SK-N-SH (cell line): ENCODE measurements around the gene GRM5. TPM values are rescaled to one million over a fixed set of nuclear protein-coding genes. Genes with fewer than 3 reads are reported as not detected.

Source experiments
- CTCF ChIA-PET: fragments of 300-600, 350-600 bp; formaldehyde crosslinking; extraction: SDS; loops from one replicate; lab custom pipeline; 2021; lab: Yijun Ruan, JAX
- POLR2A ChIA-PET: fragments of 350-600 bp; sonication (Branson Sonifier 250); formaldehyde crosslinking; extraction: SDS; loops from one replicate; lab custom pipeline; 2020; ENCODE audit warnings: antibody characterized with exemption, inconsistent platforms; lab: Yijun Ruan, JAX
- DNase-seq: peaks from one replicate; pipeline ENCODE4 v3.0.0; 2012
- H2AFZ ChIP-seq: fragments of 200-600 bp; sonication (generic); 2 replicates; pipeline ENCODE4 v1.8.1; 2016; ENCODE audit warnings: antibody characterized with exemption, mild to moderate bottlenecking, low read depth
- H3F3A ChIP-seq: fragments of 200-600 bp; sonication (generic); replicated peaks from 2 replicates; pipeline ENCODE3; 2016; ENCODE audit warnings: antibody characterized with exemption, mild to moderate bottlenecking; ENCODE audit not compliant: insufficient read depth
- H3K27ac ChIP-seq, 2 experiments: fragments of 200-500 bp in 1 of 2; fragments of 200-600 bp in 1 of 2; sonication (Bioruptor generic) in 1 of 2; sonication (generic), shearing (Covaris generic) in 1 of 2; 2 replicates each; pipeline versions ENCODE4 v1.5.1 to v1.6.1; 2014 to 2016; ENCODE audit warnings: low read depth in 2 of 2, inconsistent platforms in 1 of 2, low read length in 1 of 2, mild to moderate bottlenecking in 1 of 2, mixed read lengths in 1 of 2
- H3K27me3 ChIP-seq: fragments of 200-600 bp; sonication (generic), shearing (Covaris generic); 2 replicates; pipeline ENCODE4 v1.6.1; 2016; ENCODE audit warnings: mixed run types; ENCODE audit not compliant: insufficient read depth
- H3K36me3 ChIP-seq, 2 experiments: fragments of 200-500 bp in 1 of 2; fragments of 200-600 bp in 1 of 2; sonication (Bioruptor generic) in 1 of 2; sonication (generic) in 1 of 2; replicated peaks in 1 of 2; 2 replicates each; pipeline versions ENCODE3 to v1.5.1; 2014 to 2016; ENCODE audit warnings: low read length in 1 of 2, mild to moderate bottlenecking in 1 of 2; ENCODE audit not compliant: insufficient read depth in 2 of 2, control insufficient read depth in 1 of 2
- H3K4me1 ChIP-seq, 2 experiments: fragments of 200-500 bp in 1 of 2; fragments of 200-600 bp in 1 of 2; sonication (Bioruptor generic) in 1 of 2; sonication (generic), shearing (Covaris generic) in 1 of 2; 2 replicates each; pipeline versions ENCODE4 v1.5.1 to v1.6.1; 2014 to 2016; ENCODE audit warnings: low read depth in 1 of 2, low read length in 1 of 2, mixed run types in 1 of 2; ENCODE audit not compliant: insufficient read depth in 2 of 2, control insufficient read depth in 1 of 2
- H3K4me2 ChIP-seq: fragments of 200-600 bp; sonication (generic), shearing (Covaris generic); 2 replicates; pipeline ENCODE4 v1.6.1; 2017; ENCODE audit warnings: mixed run types
- H3K4me3 ChIP-seq, 2 experiments: fragments of 200-500 bp in 1 of 2; fragments of 200-600 bp in 1 of 2; sonication (Bioruptor generic) in 1 of 2; sonication (generic), shearing (Covaris generic) in 1 of 2; 2 replicates each; pipeline versions ENCODE4 v1.5.1 to v1.8.1; 2014 to 2016; ENCODE audit warnings: low read depth in 2 of 2, inconsistent platforms in 1 of 2, low read length in 1 of 2, mild to moderate bottlenecking in 1 of 2, mixed read lengths in 1 of 2, moderate library complexity in 1 of 2
- H3K79me2 ChIP-seq: fragments of 200-600 bp; sonication (generic); 2 replicates; pipeline ENCODE4 v1.8.1; 2017; ENCODE audit warnings: mild to moderate bottlenecking; ENCODE audit not compliant: insufficient read depth
- H3K9ac ChIP-seq: fragments of 200-600 bp; sonication (generic); 2 replicates; pipeline ENCODE4 v1.6.1; 2017; ENCODE audit warnings: mixed run types
- H3K9me2 ChIP-seq: fragments of 200-600 bp; sonication (generic); 2 replicates; pipeline ENCODE4 v1.6.1; 2017; ENCODE audit warnings: mixed run types
- H3K9me3 ChIP-seq: fragments of 200-600 bp; sonication (generic); 2 replicates; pipeline ENCODE4 v1.6.1; 2017; ENCODE audit warnings: mixed run types, mild to moderate bottlenecking, moderate library complexity
- H4K20me1 ChIP-seq: fragments of 200-600 bp; sonication (generic); 2 replicates; pipeline ENCODE4 v1.6.1; 2017; ENCODE audit warnings: mild to moderate bottlenecking, mixed run types; ENCODE audit not compliant: insufficient read depth
- CHD2 ChIP-seq: fragments of 150-350 bp; IDR thresholded peaks from 2 replicates; pipeline ENCODE4 v1.6.1; 2018; ENCODE audit warnings: low read length; ENCODE audit not compliant: partially characterized antibody
- ELF1 ChIP-seq: IDR thresholded peaks from 2 replicates; pipeline ENCODE4 v1.4.0; 2012
- FOSL2 ChIP-seq: IDR thresholded peaks from 2 replicates; pipeline ENCODE4 v1.4.0; 2012; ENCODE audit warnings: low read depth, mild to moderate bottlenecking, moderate library complexity, borderline replicate concordance
- FOXJ3 ChIP-seq: sonication (generic); formaldehyde crosslinking; IDR thresholded peaks from 2 replicates; pipeline ENCODE4 v1.5.1; 2020; ENCODE audit warnings: mild to moderate bottlenecking, missing genetic modification reagents
- MXI1 ChIP-seq: IDR thresholded peaks from 2 replicates; pipeline ENCODE4 v1.6.1; 2012; ENCODE audit warnings: mild to moderate bottlenecking, low read depth, low read length, improper control_type of control experiment
- RAD21 ChIP-seq: IDR thresholded peaks from 2 replicates; pipeline ENCODE4 v1.6.1; 2012; ENCODE audit warnings: mild to moderate bottlenecking, low read length
- RCOR1 ChIP-seq: fragments of 150-350 bp; IDR thresholded peaks from 2 replicates; pipeline ENCODE4 v1.6.1; 2017; ENCODE audit warnings: antibody characterized with exemption, low read length
- RXRA ChIP-seq: IDR thresholded peaks from 2 replicates; pipeline ENCODE4 v1.4.0; 2012; ENCODE audit warnings: low read depth, mild to moderate bottlenecking, borderline replicate concordance
- TEAD4 ChIP-seq: IDR thresholded peaks from 2 replicates; pipeline ENCODE4 v1.4.0; 2012; ENCODE audit warnings: mild to moderate bottlenecking, borderline replicate concordance; ENCODE audit not compliant: insufficient read depth
- WGBS: methylation state at CpG from one replicate; pipeline ENCODE4 v1.1.6; 2017; ENCODE audit warnings: low lambda C conversion rate; 5-methylcytosine and 5-hydroxymethylcytosine counted together
- polyA plus RNA-seq, 3 experiments: library from polyadenylated mRNA; depleted of rRNA; stranded (reverse); fragments of >200 nt; gene quantifications; 2 replicates each; pipeline ENCODE4 v1.2.3, GENCODE V29; 2012
- TF ChIP-seq, protein P1 (sequence below): IDR thresholded peaks from 2 replicates; pipeline ENCODE4 v1.4.0; 2012; ENCODE audit warnings: low read depth
- TF ChIP-seq, protein P2 (sequence below): fragments of 200-600 bp; sonication (generic); IDR thresholded peaks from 2 replicates; pipeline ENCODE4 v1.6.1; 2017; ENCODE audit warnings: antibody characterized with exemption, mild to moderate bottlenecking, moderate library complexity
- TF ChIP-seq, protein P3 (sequence below): IDR thresholded peaks from 2 replicates; pipeline ENCODE4 v1.4.0; 2012; ENCODE audit warnings: low read depth, borderline replicate concordance
- TF ChIP-seq, protein P4 (sequence below): IDR thresholded peaks from 2 replicates; pipeline ENCODE4 v1.4.0; 2012; ENCODE audit warnings: low read depth, borderline replicate concordance

GRM5 gene
- polyA plus RNA-seq, 1 of the 3 experiments (the other 2 are of a cell fraction): not detected

DNA sequence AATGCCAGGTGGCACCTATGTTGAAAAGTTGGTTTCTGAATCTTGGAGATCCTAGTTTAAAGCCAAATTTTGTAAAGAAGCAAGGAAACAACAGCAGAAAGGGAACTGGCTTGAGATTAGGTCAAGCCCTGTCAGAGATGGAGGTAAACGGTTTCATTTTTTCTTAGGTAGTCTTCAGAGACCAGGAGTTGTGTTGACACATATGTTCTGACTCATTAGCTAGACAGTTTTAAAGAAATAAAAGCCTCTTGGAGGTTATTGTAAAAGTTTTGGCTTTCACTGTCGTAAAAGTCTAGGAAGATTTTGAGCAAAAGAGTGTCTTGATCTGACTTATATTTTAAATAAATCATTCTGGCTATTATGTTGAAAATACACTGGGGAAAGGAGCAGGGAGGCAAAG lies 576.8 kb downstream of the GRM5 start:
- ChIA-PET CTCF (no interaction called here), POLR2A (no interaction called here)
- H3K4me2 ChIP-seq: no peak overlapping the region
- H2AFZ ChIP-seq: no peak overlapping the region
- H4K20me1 ChIP-seq: no peaks in the 10 kb centered on the region
- no peak overlapping the region for H3K9ac ChIP-seq
- no peak overlapping the region for H3K27ac ChIP-seq
- no peaks in the 10 kb centered on the region for H3K36me3 ChIP-seq
- no peaks in the 10 kb centered on the region for H3F3A ChIP-seq
- no peaks in the 10 kb centered on the region for H3K27me3 ChIP-seq
- no peak overlapping the region for H3K4me3 ChIP-seq
- TF ChIP-seq ELF1: no peak
- TF ChIP-seq, all 33 proteins: peak for 0
- H3K9me3 ChIP-seq: no peaks in the 10 kb centered on the region
- H3K9me2 ChIP-seq: no peaks in the 10 kb centered on the region
- DNase-seq: no peak
- no peaks in the 10 kb centered on the region for H3K79me2 ChIP-seq
- WGBS: 82% methylated on average over 2 of the region's 2 CpGs
- H3K4me1 ChIP-seq: no peaks in the 10 kb centered on the region; a peak in 1 of 4 replicates

DNA sequence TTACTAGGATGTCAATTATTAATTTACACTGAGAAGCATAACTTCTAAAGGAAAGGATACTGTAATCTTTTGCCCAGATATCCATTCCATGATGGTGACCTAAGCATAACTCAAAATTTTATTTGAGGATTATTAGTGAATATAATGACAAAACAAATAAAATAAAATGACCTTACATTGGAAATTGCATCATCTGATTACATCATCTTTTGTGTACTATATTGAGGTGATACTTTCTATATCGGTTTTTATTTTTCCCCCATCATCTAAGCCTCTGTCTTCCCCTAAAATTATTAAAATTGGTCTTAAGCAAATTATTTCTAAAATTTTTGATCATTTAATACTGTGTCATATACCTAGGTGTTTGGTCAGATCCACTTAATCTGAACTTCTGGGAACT lies 578.1 kb downstream of the GRM5 start:
- Histone ChIP-seq H4K20me1 (no peaks in the 10 kb centered on the region), H3F3A (no peaks in the 10 kb centered on the region), H3K27me3 (no peaks in the 10 kb centered on the region), H2AFZ (no peak overlapping the region), H3K4me3 (no peak overlapping the region), H3K4me2 (no peak overlapping the region), H3K79me2 (no peaks in the 10 kb centered on the region), H3K9me2 (no peaks in the 10 kb centered on the region), H3K27ac (no peak overlapping the region), H3K9ac (no peak overlapping the region), H3K36me3 (no peaks in the 10 kb centered on the region), H3K9me3 (no peaks in the 10 kb centered on the region), H3K4me1 (peaks cover 0 to 6% of the 10 kb centered on the region in 2 experiments; a peak in 2 of 4 replicates)
- POLR2A ChIA-PET: no interaction called here
- CTCF ChIA-PET: no interaction called here
- no peak for DNase-seq
- TF ChIP-seq TEAD4 (no peak), RCOR1 (no peak), CHD2 (no peak), RXRA (no peak), ELF1 (no peak), RAD21 (no peak), MXI1 (no peak), FOXJ3 (CRISPR knock-in tag) (no peak), FOSL2 (no peak)
- TF ChIP-seq, protein P1, sequence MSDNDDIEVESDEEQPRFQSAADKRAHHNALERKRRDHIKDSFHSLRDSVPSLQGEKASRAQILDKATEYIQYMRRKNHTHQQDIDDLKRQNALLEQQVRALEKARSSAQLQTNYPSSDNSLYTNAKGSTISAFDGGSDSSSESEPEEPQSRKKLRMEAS: no peak
- TF ChIP-seq, protein P2, sequence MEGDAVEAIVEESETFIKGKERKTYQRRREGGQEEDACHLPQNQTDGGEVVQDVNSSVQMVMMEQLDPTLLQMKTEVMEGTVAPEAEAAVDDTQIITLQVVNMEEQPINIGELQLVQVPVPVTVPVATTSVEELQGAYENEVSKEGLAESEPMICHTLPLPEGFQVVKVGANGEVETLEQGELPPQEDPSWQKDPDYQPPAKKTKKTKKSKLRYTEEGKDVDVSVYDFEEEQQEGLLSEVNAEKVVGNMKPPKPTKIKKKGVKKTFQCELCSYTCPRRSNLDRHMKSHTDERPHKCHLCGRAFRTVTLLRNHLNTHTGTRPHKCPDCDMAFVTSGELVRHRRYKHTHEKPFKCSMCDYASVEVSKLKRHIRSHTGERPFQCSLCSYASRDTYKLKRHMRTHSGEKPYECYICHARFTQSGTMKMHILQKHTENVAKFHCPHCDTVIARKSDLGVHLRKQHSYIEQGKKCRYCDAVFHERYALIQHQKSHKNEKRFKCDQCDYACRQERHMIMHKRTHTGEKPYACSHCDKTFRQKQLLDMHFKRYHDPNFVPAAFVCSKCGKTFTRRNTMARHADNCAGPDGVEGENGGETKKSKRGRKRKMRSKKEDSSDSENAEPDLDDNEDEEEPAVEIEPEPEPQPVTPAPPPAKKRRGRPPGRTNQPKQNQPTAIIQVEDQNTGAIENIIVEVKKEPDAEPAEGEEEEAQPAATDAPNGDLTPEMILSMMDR: no peak
- TF ChIP-seq, protein P3, sequence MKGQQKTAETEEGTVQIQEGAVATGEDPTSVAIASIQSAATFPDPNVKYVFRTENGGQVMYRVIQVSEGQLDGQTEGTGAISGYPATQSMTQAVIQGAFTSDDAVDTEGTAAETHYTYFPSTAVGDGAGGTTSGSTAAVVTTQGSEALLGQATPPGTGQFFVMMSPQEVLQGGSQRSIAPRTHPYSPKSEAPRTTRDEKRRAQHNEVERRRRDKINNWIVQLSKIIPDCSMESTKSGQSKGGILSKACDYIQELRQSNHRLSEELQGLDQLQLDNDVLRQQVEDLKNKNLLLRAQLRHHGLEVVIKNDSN: no peak
- TF ChIP-seq, protein P4, sequence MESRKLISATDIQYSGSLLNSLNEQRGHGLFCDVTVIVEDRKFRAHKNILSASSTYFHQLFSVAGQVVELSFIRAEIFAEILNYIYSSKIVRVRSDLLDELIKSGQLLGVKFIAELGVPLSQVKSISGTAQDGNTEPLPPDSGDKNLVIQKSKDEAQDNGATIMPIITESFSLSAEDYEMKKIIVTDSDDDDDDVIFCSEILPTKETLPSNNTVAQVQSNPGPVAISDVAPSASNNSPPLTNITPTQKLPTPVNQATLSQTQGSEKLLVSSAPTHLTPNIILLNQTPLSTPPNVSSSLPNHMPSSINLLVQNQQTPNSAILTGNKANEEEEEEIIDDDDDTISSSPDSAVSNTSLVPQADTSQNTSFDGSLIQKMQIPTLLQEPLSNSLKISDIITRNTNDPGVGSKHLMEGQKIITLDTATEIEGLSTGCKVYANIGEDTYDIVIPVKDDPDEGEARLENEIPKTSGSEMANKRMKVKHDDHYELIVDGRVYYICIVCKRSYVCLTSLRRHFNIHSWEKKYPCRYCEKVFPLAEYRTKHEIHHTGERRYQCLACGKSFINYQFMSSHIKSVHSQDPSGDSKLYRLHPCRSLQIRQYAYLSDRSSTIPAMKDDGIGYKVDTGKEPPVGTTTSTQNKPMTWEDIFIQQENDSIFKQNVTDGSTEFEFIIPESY: no peak
- TF ChIP-seq, all 33 proteins: peak for 0
- 66% methylated on average over 1 of the region's 1 CpG for WGBS
